SK-N-SH (cell line): Measurements from ENCODE around the gene FAM227B. TPM values are rescaled to one million over a fixed set of nuclear protein-coding genes. Genes with fewer than 3 reads are reported as not detected.

Experiments used
- CTCF ChIA-PET: fragments of 300-600, 350-600 bp; formaldehyde crosslinking; extraction: SDS; loops from one replicate; lab custom pipeline; 2021; lab: Yijun Ruan, JAX
- POLR2A ChIA-PET: fragments of 350-600 bp; sonication (Branson Sonifier 250); formaldehyde crosslinking; extraction: SDS; loops from one replicate; lab custom pipeline; 2020; ENCODE audit warnings: antibody characterized with exemption, inconsistent platforms; lab: Yijun Ruan, JAX
- DNase-seq: peaks from one replicate; pipeline ENCODE4 v3.0.0; 2012
- H2AFZ ChIP-seq: fragments of 200-600 bp; sonication (generic); 2 replicates; pipeline ENCODE4 v1.8.1; 2016; ENCODE audit warnings: antibody characterized with exemption, mild to moderate bottlenecking, low read depth
- H3F3A ChIP-seq: fragments of 200-600 bp; sonication (generic); replicated peaks from 2 replicates; pipeline ENCODE3; 2016; ENCODE audit warnings: antibody characterized with exemption, mild to moderate bottlenecking; ENCODE audit not compliant: insufficient read depth
- H3K27ac ChIP-seq, 2 experiments: fragments of 200-500 bp in 1 of 2; fragments of 200-600 bp in 1 of 2; sonication (Bioruptor generic) in 1 of 2; sonication (generic), shearing (Covaris generic) in 1 of 2; 2 replicates each; pipeline versions ENCODE4 v1.5.1 to v1.6.1; 2014 to 2016; ENCODE audit warnings: low read depth in 2 of 2, inconsistent platforms in 1 of 2, low read length in 1 of 2, mild to moderate bottlenecking in 1 of 2, mixed read lengths in 1 of 2
- H3K27me3 ChIP-seq: fragments of 200-600 bp; sonication (generic), shearing (Covaris generic); 2 replicates; pipeline ENCODE4 v1.6.1; 2016; ENCODE audit warnings: mixed run types; ENCODE audit not compliant: insufficient read depth
- H3K36me3 ChIP-seq, 2 experiments: fragments of 200-500 bp in 1 of 2; fragments of 200-600 bp in 1 of 2; sonication (Bioruptor generic) in 1 of 2; sonication (generic) in 1 of 2; replicated peaks in 1 of 2; 2 replicates each; pipeline versions ENCODE3 to v1.5.1; 2014 to 2016; ENCODE audit warnings: low read length in 1 of 2, mild to moderate bottlenecking in 1 of 2; ENCODE audit not compliant: insufficient read depth in 2 of 2, control insufficient read depth in 1 of 2
- H3K4me1 ChIP-seq, 2 experiments: fragments of 200-500 bp in 1 of 2; fragments of 200-600 bp in 1 of 2; sonication (Bioruptor generic) in 1 of 2; sonication (generic), shearing (Covaris generic) in 1 of 2; 2 replicates each; pipeline versions ENCODE4 v1.5.1 to v1.6.1; 2014 to 2016; ENCODE audit warnings: low read depth in 1 of 2, low read length in 1 of 2, mixed run types in 1 of 2; ENCODE audit not compliant: insufficient read depth in 2 of 2, control insufficient read depth in 1 of 2
- H3K4me2 ChIP-seq: fragments of 200-600 bp; sonication (generic), shearing (Covaris generic); 2 replicates; pipeline ENCODE4 v1.6.1; 2017; ENCODE audit warnings: mixed run types
- H3K4me3 ChIP-seq, 2 experiments: fragments of 200-500 bp in 1 of 2; fragments of 200-600 bp in 1 of 2; sonication (Bioruptor generic) in 1 of 2; sonication (generic), shearing (Covaris generic) in 1 of 2; 2 replicates each; pipeline versions ENCODE4 v1.5.1 to v1.8.1; 2014 to 2016; ENCODE audit warnings: low read depth in 2 of 2, inconsistent platforms in 1 of 2, low read length in 1 of 2, mild to moderate bottlenecking in 1 of 2, mixed read lengths in 1 of 2, moderate library complexity in 1 of 2
- H3K79me2 ChIP-seq: fragments of 200-600 bp; sonication (generic); 2 replicates; pipeline ENCODE4 v1.8.1; 2017; ENCODE audit warnings: mild to moderate bottlenecking; ENCODE audit not compliant: insufficient read depth
- H3K9ac ChIP-seq: fragments of 200-600 bp; sonication (generic); 2 replicates; pipeline ENCODE4 v1.6.1; 2017; ENCODE audit warnings: mixed run types
- H3K9me2 ChIP-seq: fragments of 200-600 bp; sonication (generic); 2 replicates; pipeline ENCODE4 v1.6.1; 2017; ENCODE audit warnings: mixed run types
- H3K9me3 ChIP-seq: fragments of 200-600 bp; sonication (generic); 2 replicates; pipeline ENCODE4 v1.6.1; 2017; ENCODE audit warnings: mixed run types, mild to moderate bottlenecking, moderate library complexity
- H4K20me1 ChIP-seq: fragments of 200-600 bp; sonication (generic); 2 replicates; pipeline ENCODE4 v1.6.1; 2017; ENCODE audit warnings: mild to moderate bottlenecking, mixed run types; ENCODE audit not compliant: insufficient read depth
- CTCF ChIP-seq: fragments of 200-600 bp; sonication (generic); IDR thresholded peaks from 2 replicates; pipeline ENCODE4 v1.6.1; 2017; ENCODE audit warnings: antibody characterized with exemption, mild to moderate bottlenecking, moderate library complexity
- ELF1 ChIP-seq: IDR thresholded peaks from 2 replicates; pipeline ENCODE4 v1.4.0; 2012
- EP300 ChIP-seq, 2 experiments: IDR thresholded peaks; 2 replicates each; pipeline versions ENCODE4 v1.4.0 to v1.6.1; 2012; ENCODE audit warnings: borderline replicate concordance in 1 of 2, low read depth in 1 of 2, low read length in 1 of 2
- EZH2phosphoT487 ChIP-seq: fragments of 200-600 bp; sonication (generic); IDR thresholded peaks from 2 replicates; pipeline ENCODE4 v1.6.1; 2017; ENCODE audit warnings: low read depth, mixed run types, mild to moderate bottlenecking, antibody characterized with exemption, moderate library complexity, borderline replicate concordance
- FOXJ3 ChIP-seq: sonication (generic); formaldehyde crosslinking; IDR thresholded peaks from 2 replicates; pipeline ENCODE4 v1.5.1; 2020; ENCODE audit warnings: mild to moderate bottlenecking, missing genetic modification reagents
- FOXM1 ChIP-seq: IDR thresholded peaks from 2 replicates; pipeline ENCODE4 v1.4.0; 2012; ENCODE audit warnings: low read depth, mild to moderate bottlenecking
- GATA2 ChIP-seq: sonication (generic); formaldehyde crosslinking; IDR thresholded peaks from 2 replicates; pipeline ENCODE4 v1.5.0; 2020; ENCODE audit warnings: mild to moderate bottlenecking, missing genetic modification reagents
- IRF3 ChIP-seq: fragments of 150-350 bp; IDR thresholded peaks from 2 replicates; pipeline ENCODE4 v1.6.1; 2016; ENCODE audit warnings: mild to moderate bottlenecking, low read depth, low read length
- JUND ChIP-seq: IDR thresholded peaks from 2 replicates; pipeline ENCODE4 v1.4.0; 2012
- MEF2A ChIP-seq: IDR thresholded peaks from 2 replicates; pipeline ENCODE4 v1.4.0; 2012; ENCODE audit warnings: low read depth, borderline replicate concordance
- NRF1 ChIP-seq: IDR thresholded peaks from 2 replicates; pipeline ENCODE4 v1.6.1; 2012; ENCODE audit warnings: low read depth, mild to moderate bottlenecking, low read length
- PBX3 ChIP-seq: IDR thresholded peaks from 2 replicates; pipeline ENCODE4; 2012
- RAD21 ChIP-seq: IDR thresholded peaks from 2 replicates; pipeline ENCODE4 v1.6.1; 2012; ENCODE audit warnings: mild to moderate bottlenecking, low read length
- REST ChIP-seq: IDR thresholded peaks from 2 replicates; pipeline ENCODE4 v1.6.1; 2012; ENCODE audit warnings: mild to moderate bottlenecking, low read depth, low read length, moderate library complexity
- RXRA ChIP-seq: IDR thresholded peaks from 2 replicates; pipeline ENCODE4 v1.4.0; 2012; ENCODE audit warnings: low read depth, mild to moderate bottlenecking, borderline replicate concordance
- SMC3 ChIP-seq: IDR thresholded peaks from 2 replicates; pipeline ENCODE4 v1.6.1; 2012; ENCODE audit warnings: low read depth, low read length, improper control_type of control experiment
- TAF1 ChIP-seq: IDR thresholded peaks from 2 replicates; pipeline ENCODE4 v1.6.1; 2012; ENCODE audit warnings: low read depth, mild to moderate bottlenecking, low read length, moderate library complexity, borderline replicate concordance
- WGBS: methylation state at CpG from one replicate; pipeline ENCODE4 v1.1.6; 2017; ENCODE audit warnings: low lambda C conversion rate; 5-methylcytosine and 5-hydroxymethylcytosine counted together
- polyA plus RNA-seq, 3 experiments: library from polyadenylated mRNA; depleted of rRNA; stranded (reverse); fragments of >200 nt; gene quantifications; 2 replicates each; pipeline ENCODE4 v1.2.3, GENCODE V29; 2012

The FAM227B gene
- polyA plus RNA-seq, 1 of the 3 experiments (the other 2 are of a cell fraction), result 4.4 TPM

- no peak for TF ChIP-seq PBX3
- no peak for TF ChIP-seq CTCF
- no peak for TF ChIP-seq EZH2phosphoT487
- TF ChIP-seq TAF1, result no peak
- TF ChIP-seq RAD21, result no peak
- no peak for TF ChIP-seq FOXJ3 (CRISPR knock-in tag)
- no peak for TF ChIP-seq FOXM1
- TF ChIP-seq ELF1, result no peak
- TF ChIP-seq IRF3, result no peak
- TF ChIP-seq REST, result no peak
- no peak for TF ChIP-seq EP300 (IDR thresholded peaks at IDR 0.05; ENCODE audit: borderline replicate concordance in 1 of 2, low read depth in 1 of 2, low read length in 1 of 2)
- TF ChIP-seq SMC3, result no peak
- TF ChIP-seq NRF1, result no peak
- TF ChIP-seq RXRA, result no peak
- TF ChIP-seq MEF2A, result no peak
- TF ChIP-seq GATA2 (CRISPR knock-in tag), result no peak
- TF ChIP-seq JUND, result no peak
- TF ChIP-seq, all 33 proteins: peak for 0
- no peaks in the 10 kb centered on the region for H3K79me2 ChIP-seq
- no peaks in the 10 kb centered on the region for H3K4me1 ChIP-seq
- no peaks in the 10 kb centered on the region for H3K27me3 ChIP-seq
- ChIA-PET POLR2A (no interaction called here), CTCF (no interaction called here)
- H3K9me2 ChIP-seq, result no peaks in the 10 kb centered on the region
- DNase-seq, result no peak
- no peaks in the 10 kb centered on the region for H4K20me1 ChIP-seq
- 0 out of 2 replicates have a peak, but pooled peaks cover 3% of the 10 kb centered on the region for H3K9me3 ChIP-seq
- H3K4me3 ChIP-seq, result no peak overlapping the region
- no peak overlapping the region for H2AFZ ChIP-seq
- WGBS, result 49% methylated on average over 3 of the region's 3 CpGs
- no peaks in the 10 kb centered on the region for H3F3A ChIP-seq
- no peak overlapping the region for H3K27ac ChIP-seq
- no peaks in the 10 kb centered on the region for H3K36me3 ChIP-seq
- no peak overlapping the region for H3K9ac ChIP-seq
- no peak overlapping the region for H3K4me2 ChIP-seq
Measured at GRCh38 chr15:49507261-49507660, 113.4 kb downstream of the FAM227B start.
